K562 (cell line): ENCODE data around the gene MPV17L2. TPM values are rescaled to one million over a fixed set of nuclear protein-coding genes. Genes with fewer than 3 reads are reported as not detected.

Experiments
- ATAC-seq: fragments of 200-7000 bp; cut with Tn5 transposase; 3 replicates; pipeline ENCODE4 v1.9.1; 2020; ENCODE audit warnings: moderate library complexity
- BruUV-seq: library from RNA; stranded (reverse); fragments of 400-500 nt; replicated peaks from 2 replicates; lab custom pipeline; 2021; lab: Mats Ljungman, UMichigan
- CTCF ChIA-PET: fragments of 300-600 bp; formaldehyde crosslinking; extraction: SDS; loops from one replicate; lab custom pipeline; 2021; ENCODE audit warnings: low intra/inter-chr PET ratio; lab: Yijun Ruan, JAX
- POLR2A ChIA-PET: fragments of 300-600, 350-650 bp; sonication (Branson Sonifier 250); formaldehyde crosslinking; extraction: SDS; loops from one replicate; lab custom pipeline; 2021; ENCODE audit warnings: antibody characterized with exemption, inconsistent platforms; lab: Yijun Ruan, JAX
- DNase-seq, 4 experiments: peaks; one replicate each; pipeline versions ENCODE4 v3.0.0 to v3.0.0-alpha.2; 2011 to 2018; ENCODE audit warnings: low spot score in 3 of 4, mixed read lengths in 3 of 4; ENCODE audit errors: extremely low read depth in 1 of 4
- FAIRE-seq: peaks from 2 replicates; lab custom pipeline; 2011; peaks lifted over from hg19 to GRCh38; lab: Jason Lieb, UNC
- H2AFZ ChIP-seq: 2 replicates; pipeline ENCODE4 v1.6.0; 2011; ENCODE audit warnings: low read depth, low read length, control low read depth, inconsistent platforms
- H3K27ac ChIP-seq: fragments of 200-600 bp; 3 replicates; pipeline ENCODE4 v1.8.0; 2011; ENCODE audit warnings: low read depth, mild to moderate bottlenecking, control low read depth, inconsistent platforms, low read length, moderate library complexity, mixed read lengths; ENCODE audit errors: extremely low read depth
- H3K27me3 ChIP-seq, 2 experiments: fragments of 300-600 bp in 1 of 2; 2 replicates in 1 of 2; 3 replicates in 1 of 2; pipeline versions ENCODE4 v1.6.0 to v1.8.0; 2011; ENCODE audit warnings: inconsistent platforms in 2 of 2, low read length in 2 of 2, mild to moderate bottlenecking in 1 of 2, mixed read lengths in 1 of 2, moderate library complexity in 1 of 2; ENCODE audit not compliant: control insufficient read depth in 2 of 2, insufficient read depth in 2 of 2
- H3K36me3 ChIP-seq: fragments of 300-600 bp; 3 replicates; pipeline ENCODE4 v1.8.0; 2011; ENCODE audit warnings: mild to moderate bottlenecking, low read length, inconsistent platforms; ENCODE audit not compliant: control insufficient read depth, insufficient read depth
- H3K4me1 ChIP-seq, 2 experiments: fragments of 200-600 bp in 1 of 2; replicated peaks in 1 of 2; 2 replicates in 1 of 2; 3 replicates in 1 of 2; pipeline versions ENCODE4 v1.5.1 to v1.8.0; 2011; ENCODE audit warnings: inconsistent platforms in 2 of 2, low read length in 2 of 2, mild to moderate bottlenecking in 1 of 2, mixed read lengths in 1 of 2, moderate library complexity in 1 of 2; ENCODE audit not compliant: control insufficient read depth in 2 of 2, insufficient read depth in 2 of 2
- H3K4me2 ChIP-seq: 2 replicates; pipeline ENCODE4 v1.6.1; 2011; ENCODE audit warnings: low read length, control low read depth, inconsistent platforms, mixed read lengths; ENCODE audit not compliant: insufficient read depth
- H3K4me3 ChIP-seq: fragments of 200-600 bp; sonication (generic), shearing (Covaris generic); 2 replicates; pipeline ENCODE4 v1.5.1; 2016; ENCODE audit warnings: control low read depth, inconsistent platforms
- H3K79me2 ChIP-seq: fragments of 200-600 bp; 3 replicates; pipeline ENCODE4 v1.8.0; 2011; ENCODE audit warnings: low read length, inconsistent platforms; ENCODE audit not compliant: control insufficient read depth, insufficient read depth
- H3K9ac ChIP-seq, 2 experiments: 2 replicates each; pipeline versions ENCODE4 v1.6.0 to v1.6.1; 2011; ENCODE audit warnings: low read depth in 2 of 2, low read length in 2 of 2, control low read depth in 1 of 2, inconsistent platforms in 1 of 2, mild to moderate bottlenecking in 1 of 2, mixed read lengths in 1 of 2; ENCODE audit not compliant: insufficient read depth in 1 of 2
- H3K9me1 ChIP-seq: one replicate; pipeline ENCODE4 v1.6.0; 2011; ENCODE audit warnings: inconsistent platforms, mild to moderate bottlenecking, low read length, moderate library complexity; ENCODE audit not compliant: control insufficient read depth, insufficient read depth
- H3K9me3 ChIP-seq: replicated peaks from 2 replicates; pipeline ENCODE4 v1.5.1; 2011; ENCODE audit warnings: low read depth, low read length, inconsistent platforms; ENCODE audit not compliant: control insufficient read depth, insufficient read depth
- H4K20me1 ChIP-seq: replicated peaks from 2 replicates; pipeline ENCODE4 v1.6.1; 2011; ENCODE audit warnings: low read length, inconsistent platforms, mixed read lengths; ENCODE audit not compliant: control insufficient read depth, insufficient read depth
- CBX2 ChIP-seq: fragments of 200-600 bp; sonication (generic); IDR thresholded peaks from one replicate; pipeline ENCODE4 v1.6.1; 2012; ENCODE audit warnings: mild to moderate bottlenecking, low read length, inconsistent platforms; ENCODE audit not compliant: insufficient read depth, poor library complexity, severe bottlenecking
- CCNT2 ChIP-seq: IDR thresholded peaks from 2 replicates; pipeline ENCODE4 v1.6.1; 2011; ENCODE audit warnings: borderline replicate concordance, low read depth, mild to moderate bottlenecking, moderate library complexity, mixed read lengths, low read length; ENCODE audit not compliant: insufficient read length; ENCODE audit errors: extremely low read depth
- CTBP1 ChIP-seq: fragments of 450-650 bp; IDR thresholded peaks from 2 replicates; pipeline ENCODE4 v1.6.1; 2016; ENCODE audit warnings: borderline replicate concordance
- HDAC2 ChIP-seq: fragments of 450-650 bp; IDR thresholded peaks from 2 replicates; pipeline ENCODE4 v1.6.1; 2016; ENCODE audit warnings: mild to moderate bottlenecking
- HIVEP1 ChIP-seq: fragments of 250-450 bp; sonication (Bioruptor Pico); IDR thresholded peaks from 2 replicates; pipeline ENCODE4 v1.4.0; 2020; ENCODE audit warnings: mild to moderate bottlenecking
- MEF2D ChIP-seq: conservative IDR thresholded peaks from 2 replicates; pipeline ENCODE4 v1.6.1; 2016; ENCODE audit warnings: low read depth, missing genetic modification characterization, missing compliant biosample characterization
- MXD1 ChIP-seq: fragments of 250-450 bp; sonication (Bioruptor Pico); IDR thresholded peaks from 2 replicates; pipeline ENCODE4 v1.8.0; 2021; ENCODE audit warnings: borderline replicate concordance, mild to moderate bottlenecking, moderate library complexity; ENCODE audit not compliant: poor library complexity, severe bottlenecking
- NR2C1 ChIP-seq, 2 experiments: fragments of 450-650 bp; IDR thresholded peaks; 2 replicates each; pipeline ENCODE4 v1.6.1; 2017; ENCODE audit warnings: mild to moderate bottlenecking in 2 of 2, antibody characterized with exemption in 1 of 2, inconsistent platforms in 1 of 2, missing compliant biosample characterization in 1 of 2, missing genetic modification characterization in 1 of 2
- SETDB1 ChIP-seq: IDR thresholded peaks from one replicate; pipeline ENCODE4 v1.6.1; 2012; ENCODE audit warnings: low read length, control low read depth, inconsistent platforms
- SLC30A9 ChIP-seq: fragments of 250-450 bp; sonication (Bioruptor Pico); IDR thresholded peaks from 2 replicates; pipeline ENCODE4 v1.8.0; 2022; ENCODE audit warnings: mild to moderate bottlenecking, moderate library complexity
- THRB ChIP-seq: fragments of 450-650 bp; formaldehyde crosslinking; conservative IDR thresholded peaks from 2 replicates; pipeline ENCODE4 v1.4.0; 2022; ENCODE audit warnings: mild to moderate bottlenecking, missing genetic modification characterization
- WHSC1 ChIP-seq: IDR thresholded peaks from one replicate; pipeline ENCODE4 v1.6.1; 2012; ENCODE audit warnings: low read length, control low read depth, inconsistent platforms
- ZNF780A ChIP-seq: fragments of 250-450 bp; sonication (Bioruptor Pico); IDR thresholded peaks from 2 replicates; pipeline ENCODE4 v1.5.0; 2021; ENCODE audit warnings: mild to moderate bottlenecking
- WGBS: fragments of 100-300 bp; shearing (Covaris generic); methylation state at CpG from one replicate; pipeline ENCODE4 v1.1.6; 2016; ENCODE audit warnings: low coverage, mixed read lengths; ENCODE audit not compliant: insufficient coverage; ENCODE audit errors: missing lambda C conversion rate; 5-methylcytosine and 5-hydroxymethylcytosine counted together
- in situ Hi-C: fragments of 300-500 bp; cut with MboI; formaldehyde crosslinking; loops from 4 replicates; pipeline ENCODE4 v1.15.0; 2018; ENCODE audit warnings: inconsistent platforms, mixed read lengths
- intact Hi-C: fragments of 100-400 bp; cut with micrococcal nuclease; formaldehyde crosslinking; loops from 2 replicates; pipeline ENCODE4 v1.14.2; 2022
- polyA plus RNA-seq, 8 experiments: library from polyadenylated mRNA; depleted of rRNA in 4 of 8; stranded (reverse) in 5 of 8; unstranded in 3 of 8; fragments of >200 nt; fragmentation: Nextera tagmentation in 2 of 8; fragmentation: Illumina TruSeq in 1 of 8; extraction: Ambion mirVana in 2 of 8; extraction: Trizol in 1 of 8; gene quantifications; 2 replicates each; pipeline versions ENCODE4 v1.2.1 to v1.2.3, GENCODE V29; 2011 to 2014; ENCODE audit warnings: inconsistent platforms in 1 of 8, missing spikeins in 1 of 8
- total RNA-seq, 7 experiments: library from RNA; depleted of rRNA in 6 of 7; stranded (reverse); fragments of >200 nt in 6 of 7; fragmentation: Illumina TruSeq in 2 of 7; extraction: Trizol in 2 of 7; gene quantifications; 2 replicates each; pipeline versions ENCODE4 v1.2.1 to v1.2.3, GENCODE V29; 2011 to 2021; ENCODE audit warnings: low replicate concordance in 1 of 7

MPV17L2 gene
- total and polyA plus RNA-seq, 9 of the 15 experiments (the other 6 are each of a cell fraction or from before 2014, with no cell fraction given) = 10.6 to 60.2 (median 28.5) TPM

- no peak for TF ChIP-seq CBX2
- peak; percentile 92 for TF ChIP-seq THRB (CRISPR knock-in tag)
- no peak for TF ChIP-seq WHSC1
- no peak for TF ChIP-seq SETDB1
- no peak for TF ChIP-seq MEF2D (tag)
- TF ChIP-seq CTBP1 = peak; percentile 86
Measured at GRCh38 chr19:18223860-18224524, 31.0 kb downstream of the MPV17L2 start (continued).

- in situ Hi-C loops (no loop called here), intact Hi-C loops (no loop called here)
- Histone ChIP-seq H3K9me1 (no peaks in the 10 kb centered on the region), H3K4me3 (peak overlapping the region; percentile 48), H3K36me3 (no peaks in the 10 kb centered on the region), H4K20me1 (peaks cover 5% of the 10 kb centered on the region; the same call in 1 of the 2 replicates), H3K27ac (peak overlapping the region; percentile 84), H3K4me1 (peaks cover 23 to 61% of the 10 kb centered on the region in 2 experiments; a peak in 4 of 5 replicates), H3K9ac (peak overlapping the region; percentile 83 to 92), H3K79me2 (no peaks in the 10 kb centered on the region), H3K27me3 (no peaks in the 10 kb centered on the region; a peak in 1 of 5 replicates), H3K4me2 (peak overlapping the region; percentile 87), H2AFZ (peak overlapping the region; percentile 96), H3K9me3 (no peaks in the 10 kb centered on the region)
- FAIRE-seq (peak; percentile 100), DNase-seq (peak; percentile 94 to 99 (median 96)), ATAC-seq (peak; percentile 97)
- WGBS = 3% methylated on average over 72 of the region's 81 CpGs
- POLR2A ChIA-PET = interaction anchor here (0.6 to 2.3 kb wide), 23 partner anchors 9 to 1708 kb away, joined by 3 to 23 read pairs (median 4); partner anchors contain the start of genes GDF15, IFI30, JUND and MPV17L2
- TSS peak; percentile 72 for BruUV-seq
- CTCF ChIA-PET = no interaction called here
- peak; percentile 21 for TF ChIP-seq CCNT2
- no peak for TF ChIP-seq ZNF780A
- TF ChIP-seq NR2C1 (IDR thresholded peaks at IDR 0.05) = no peak; the same call in 1 of the 2 replicates
- peak; percentile 24; the same call in 1 of the 2 replicates for TF ChIP-seq NR2C1 (tag; IDR thresholded peaks at IDR 0.05)
- TF ChIP-seq HIVEP1 (CRISPR knock-in tag) = no peak
- no peak for TF ChIP-seq MXD1 (CRISPR knock-in tag)
- peak; percentile 75; the same call in 1 of the 2 replicates for TF ChIP-seq HDAC2
- TF ChIP-seq SLC30A9 (CRISPR knock-in tag) = no peak
Measured at GRCh38 chr19:18224525-18225354, 31.7 kb downstream of the MPV17L2 start.
